ENCODE results near the gene ZNF273.

The ZNF273 gene

GRCh38 chr7:64959072-64959747 lies 56.1 kb downstream of the ZNF273 start:
- no peak for DNase-seq (ENCODE audit: extremely low read depth, insufficient read length)
- Histone ChIP-seq H3K27me3 (replicated peaks; ENCODE audit: control insufficient read depth, insufficient read depth, low read length) (no peaks in the 10 kb centered on the region), H3K4me3 (replicated peaks; ENCODE audit: low read depth, low read length) (no peak overlapping the region), H3K36me3 (ENCODE audit: control insufficient read depth, insufficient read depth, low read length) (no peaks in the 10 kb centered on the region)
- TF ChIP-seq CTCF (IDR thresholded peaks at IDR 0.05; ENCODE audit: insufficient read depth, low read length, poor library complexity, severe bottlenecking) = no peak

DNA sequence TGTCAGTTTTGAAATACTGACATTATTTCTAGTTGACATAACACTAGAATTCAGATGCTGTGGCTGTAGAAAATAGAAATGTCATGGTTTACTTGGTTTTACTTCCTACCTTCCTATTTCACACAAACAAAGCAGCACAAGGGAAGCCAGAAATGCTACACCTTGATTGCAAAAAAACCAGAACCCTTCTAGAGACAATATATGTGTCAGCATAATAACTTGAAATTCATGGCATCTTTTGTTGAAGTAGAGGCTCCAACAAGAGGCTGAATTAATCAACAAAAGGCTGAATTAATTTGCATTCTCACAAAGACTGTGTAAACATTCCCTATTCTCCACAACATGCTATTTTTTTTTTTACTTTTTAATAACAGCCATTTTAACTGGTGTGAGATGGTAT lies 62.5 kb downstream of the ZNF273 start:
- Histone ChIP-seq H3K4me3 (replicated peaks; ENCODE audit: low read depth, low read length) (no peak overlapping the region), H3K27me3 (replicated peaks; ENCODE audit: control insufficient read depth, insufficient read depth, low read length) (no peaks in the 10 kb centered on the region), H3K36me3 (ENCODE audit: control insufficient read depth, insufficient read depth, low read length) (no peaks in the 10 kb centered on the region)
- TF ChIP-seq CTCF (IDR thresholded peaks at IDR 0.05; ENCODE audit: insufficient read depth, low read length, poor library complexity, severe bottlenecking) = no peak
- DNase-seq (ENCODE audit: extremely low read depth, insufficient read length) = no peak

GRCh38 chr7:64978497-64979203 lies 75.6 kb downstream of the ZNF273 start:
- H3K4me3 ChIP-seq (replicated peaks; ENCODE audit: low read depth, low read length) = no peak overlapping the region
- H3K36me3 ChIP-seq (ENCODE audit: control insufficient read depth, insufficient read depth, low read length) = peaks cover 3% of the 10 kb centered on the region
- DNase-seq (ENCODE audit: extremely low read depth, insufficient read length) = no peak

More at GRCh38 chr7:64978497-64979203, 75.6 kb downstream of the ZNF273 start:
- H3K27me3 ChIP-seq (replicated peaks; ENCODE audit: control insufficient read depth, insufficient read depth, low read length) = no peaks in the 10 kb centered on the region
- no peak for TF ChIP-seq CTCF (IDR thresholded peaks at IDR 0.05; ENCODE audit: insufficient read depth, low read length, poor library complexity, severe bottlenecking)

All from GM06990 (cell line).